C4-2B (cell line): ENCODE results near the gene FSTL1.

Experiments used
- CTCF ChIP-seq: fragments of 450-650 bp; conservative IDR thresholded peaks from 2 replicates; pipeline ENCODE4 v1.5.1; 2017; ENCODE audit warnings: mild to moderate bottlenecking
- ZFX ChIP-seq: fragments of 450-650 bp; IDR thresholded peaks from 2 replicates; pipeline ENCODE4 v1.6.1; 2017

DNA sequence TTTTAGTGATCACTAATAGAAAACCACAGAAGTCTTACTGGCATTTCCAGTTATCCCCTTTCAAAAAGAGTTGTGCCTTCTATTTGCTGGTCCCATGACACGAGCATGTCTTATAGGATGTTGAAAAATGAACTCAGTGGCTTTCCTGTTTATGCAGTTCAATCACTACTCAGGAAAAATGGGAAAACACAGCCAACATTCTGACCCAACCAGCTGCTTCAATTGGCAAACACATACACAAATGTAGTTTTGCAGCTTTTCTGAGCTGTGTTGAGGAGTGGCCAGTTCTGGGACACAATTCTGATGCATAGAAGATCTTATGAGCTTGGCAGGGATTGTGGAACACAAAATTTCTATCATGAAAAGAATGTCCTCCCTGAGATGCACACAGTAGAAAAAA, 40.3 kb downstream of the FSTL1 start:
- TF ChIP-seq CTCF (no peak), ZFX (no peak)
